Neural progenitor cell (in vitro differentiated cells): ENCODE measurements around the gene ZNF574.

Source experiments
- CTCF ChIP-seq: fragments of 200-600 bp; sonication (generic); IDR thresholded peaks from 2 replicates; pipeline ENCODE4 v1.5.1; 2017; ENCODE audit warnings: antibody characterized with exemption, mild to moderate bottlenecking
- EZH2 ChIP-seq: fragments of 200-600 bp; sonication (generic); IDR thresholded peaks from 2 replicates; pipeline ENCODE4 v1.6.1; 2017; ENCODE audit warnings: antibody characterized with exemption, mild to moderate bottlenecking, moderate library complexity
- EZH2phosphoT487 ChIP-seq: fragments of 200-600 bp; sonication (generic); IDR thresholded peaks from 2 replicates; pipeline ENCODE4 v1.6.1; 2017; ENCODE audit warnings: antibody characterized with exemption

- TF ChIP-seq CTCF (no peak), EZH2phosphoT487 (no peak), EZH2 (no peak)
These were observed 17.5 kb downstream of the ZNF574 start for GRCh38 chr19:42093505-42093904.
